Measurements from ENCODE around the gene ARL8A. TPM values are rescaled to one million over a fixed set of nuclear protein-coding genes. Genes with fewer than 3 reads are reported as not detected.

The ARL8A gene
- total RNA-seq, 1 donor from 2014 or later: 95.1 TPM

DNA sequence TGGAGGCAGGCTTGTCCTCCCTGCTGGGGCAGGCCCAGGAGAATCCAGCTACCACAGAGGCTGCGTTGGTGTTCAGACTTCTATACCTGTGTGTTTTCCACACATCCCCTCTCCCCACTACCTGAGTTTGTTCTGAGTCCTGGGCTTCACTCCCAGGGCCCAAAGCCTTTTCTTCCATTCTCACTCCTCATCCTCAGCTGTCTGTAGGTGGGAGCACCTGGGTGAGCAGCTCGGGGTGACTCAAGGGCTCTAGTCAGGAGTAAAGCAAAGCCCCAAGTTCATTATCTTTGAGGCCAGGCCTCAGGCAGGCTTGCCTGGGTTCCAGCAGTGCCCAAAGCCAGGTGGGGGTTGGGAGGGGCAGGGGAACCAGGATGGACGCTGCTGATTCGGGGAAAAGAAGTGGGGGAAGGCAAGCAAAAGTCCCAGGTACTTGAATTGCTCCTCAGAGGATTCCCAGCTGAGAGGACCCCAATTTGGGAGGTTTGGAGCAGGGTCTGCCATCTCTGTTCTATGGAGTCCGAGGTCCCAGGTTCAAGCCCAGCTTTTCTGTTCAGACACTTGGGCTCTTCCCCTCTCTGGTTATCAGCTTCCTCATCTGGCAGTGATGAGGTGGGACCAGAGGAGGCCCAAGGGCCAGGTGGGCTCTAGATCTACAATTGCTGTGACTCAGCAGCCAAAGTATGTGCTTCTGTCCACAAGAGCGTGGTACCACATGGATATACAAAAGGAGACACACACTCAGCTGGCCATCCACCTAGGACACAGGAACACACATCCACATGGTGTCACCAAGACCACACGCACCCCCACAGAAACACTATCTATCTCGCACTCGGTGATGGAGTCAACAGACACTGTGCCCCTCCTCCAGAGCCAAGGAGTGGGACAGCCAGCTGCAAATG is 21.7 kb upstream of the ARL8A start:
- TF ChIP-seq, protein P1, sequence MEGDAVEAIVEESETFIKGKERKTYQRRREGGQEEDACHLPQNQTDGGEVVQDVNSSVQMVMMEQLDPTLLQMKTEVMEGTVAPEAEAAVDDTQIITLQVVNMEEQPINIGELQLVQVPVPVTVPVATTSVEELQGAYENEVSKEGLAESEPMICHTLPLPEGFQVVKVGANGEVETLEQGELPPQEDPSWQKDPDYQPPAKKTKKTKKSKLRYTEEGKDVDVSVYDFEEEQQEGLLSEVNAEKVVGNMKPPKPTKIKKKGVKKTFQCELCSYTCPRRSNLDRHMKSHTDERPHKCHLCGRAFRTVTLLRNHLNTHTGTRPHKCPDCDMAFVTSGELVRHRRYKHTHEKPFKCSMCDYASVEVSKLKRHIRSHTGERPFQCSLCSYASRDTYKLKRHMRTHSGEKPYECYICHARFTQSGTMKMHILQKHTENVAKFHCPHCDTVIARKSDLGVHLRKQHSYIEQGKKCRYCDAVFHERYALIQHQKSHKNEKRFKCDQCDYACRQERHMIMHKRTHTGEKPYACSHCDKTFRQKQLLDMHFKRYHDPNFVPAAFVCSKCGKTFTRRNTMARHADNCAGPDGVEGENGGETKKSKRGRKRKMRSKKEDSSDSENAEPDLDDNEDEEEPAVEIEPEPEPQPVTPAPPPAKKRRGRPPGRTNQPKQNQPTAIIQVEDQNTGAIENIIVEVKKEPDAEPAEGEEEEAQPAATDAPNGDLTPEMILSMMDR (IDR thresholded peaks at IDR 0.05): no peak
- no peaks in the 10 kb centered on the region for H3K4me1 Mint-ChIP-seq (ENCODE audit: low read depth)
- DNase-seq (ENCODE audit: low spot score): no peak
- H3K9me3 Mint-ChIP-seq (ENCODE audit: low read depth): no peaks in the 10 kb centered on the region
- H3K27me3 Mint-ChIP-seq (ENCODE audit: low read depth): peaks cover 4% of the 10 kb centered on the region
- H3K27ac Mint-ChIP-seq (ENCODE audit: unreplicated experiment): no peak overlapping the region
- no peak overlapping the region for H3K4me3 Mint-ChIP-seq (ENCODE audit: unreplicated experiment)
- H3K36me3 Mint-ChIP-seq (ENCODE audit: low read depth): no peaks in the 10 kb centered on the region

GRCh38 chr1:202165267-202165941 is 20.9 kb upstream of the ARL8A start:
- H3K9me3 Mint-ChIP-seq (ENCODE audit: low read depth): no peaks in the 10 kb centered on the region
- TF ChIP-seq, protein P1 (IDR thresholded peaks at IDR 0.05): no peak
- H3K27me3 Mint-ChIP-seq (ENCODE audit: low read depth): peaks cover 4% of the 10 kb centered on the region
- no peak overlapping the region for H3K27ac Mint-ChIP-seq (ENCODE audit: unreplicated experiment)
- no peak for DNase-seq (ENCODE audit: low spot score)
- peaks cover 4% of the 10 kb centered on the region for H3K4me1 Mint-ChIP-seq (ENCODE audit: low read depth)
- no peaks in the 10 kb centered on the region for H3K36me3 Mint-ChIP-seq (ENCODE audit: low read depth)
- H3K4me3 Mint-ChIP-seq (ENCODE audit: unreplicated experiment): no peak overlapping the region

DNA sequence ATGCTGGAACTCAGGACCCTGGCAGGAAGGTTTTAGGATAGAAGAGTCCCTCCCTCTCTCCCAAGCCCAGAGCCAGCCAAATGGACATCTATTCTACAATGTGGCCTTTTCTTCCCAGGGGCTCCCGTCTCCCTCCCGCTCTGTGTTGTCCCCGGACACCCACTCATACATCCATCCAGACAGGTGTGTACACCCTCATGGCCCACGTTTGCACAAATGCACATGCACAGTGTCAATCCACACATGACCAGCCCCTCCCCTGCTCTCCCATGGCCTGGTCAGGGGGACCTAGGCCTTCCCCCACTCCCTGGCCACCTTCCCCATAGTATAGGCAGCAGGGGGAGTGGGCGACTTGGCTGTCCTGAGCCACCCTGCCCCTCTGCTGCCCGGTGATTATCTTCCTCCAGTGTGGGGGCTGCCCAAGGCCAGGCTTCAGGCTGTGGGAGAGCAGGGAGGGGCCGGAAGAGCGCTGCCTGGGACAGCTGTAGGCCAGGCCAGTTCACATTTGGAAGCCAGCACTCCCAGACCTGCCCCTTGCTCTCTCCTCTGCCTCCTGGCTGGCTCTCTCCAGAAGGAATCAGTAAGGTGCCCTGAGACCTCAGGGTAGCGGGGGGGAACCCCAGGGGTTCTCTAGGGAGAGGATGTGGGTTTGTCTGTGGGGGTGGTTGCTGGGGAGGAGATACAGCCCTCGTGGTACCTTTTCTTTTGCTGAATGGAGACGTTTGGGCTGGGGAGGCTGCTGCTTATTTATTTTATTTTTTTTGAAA is 19.9 kb upstream of the ARL8A start:
- H3K27me3 Mint-ChIP-seq (ENCODE audit: low read depth): peaks cover 4% of the 10 kb centered on the region
- no peaks in the 10 kb centered on the region for H3K9me3 Mint-ChIP-seq (ENCODE audit: low read depth)
- TF ChIP-seq, protein P1 (IDR thresholded peaks at IDR 0.05): no peak
- H3K4me1 Mint-ChIP-seq (ENCODE audit: low read depth): peaks cover 4% of the 10 kb centered on the region
- no peaks in the 10 kb centered on the region for H3K36me3 Mint-ChIP-seq (ENCODE audit: low read depth)
- no peak for DNase-seq (ENCODE audit: low spot score)
- H3K4me3 Mint-ChIP-seq (ENCODE audit: unreplicated experiment): no peak overlapping the region
- H3K27ac Mint-ChIP-seq (ENCODE audit: unreplicated experiment): no peak overlapping the region

- Mint-ChIP-seq H3K36me3 (ENCODE audit: low read depth) (no peaks in the 10 kb centered on the region), H3K27me3 (ENCODE audit: low read depth) (peaks cover 4% of the 10 kb centered on the region), H3K4me3 (ENCODE audit: unreplicated experiment) (no peak overlapping the region), H3K9me3 (ENCODE audit: low read depth) (no peaks in the 10 kb centered on the region), H3K27ac (ENCODE audit: unreplicated experiment) (no peak overlapping the region), H3K4me1 (ENCODE audit: low read depth) (peaks cover 4% of the 10 kb centered on the region)
- no peak for DNase-seq (ENCODE audit: low spot score)
- TF ChIP-seq, protein P1 (IDR thresholded peaks at IDR 0.05): no peak
Measured at GRCh38 chr1:202163281-202164270, 19.0 kb upstream of the ARL8A start.
